ENCODE measurements around the gene PPP1R9B.

PPP1R9B gene

GRCh38 chr17:50192144-50192617 lies 41.7 kb upstream of the PPP1R9B start:
- H3K9ac ChIP-seq (ENCODE audit: low read length), result no peak overlapping the region
- no peaks in the 10 kb centered on the region for H3K79me2 ChIP-seq (ENCODE audit: insufficient read depth, low read length)
- H3K9me2 ChIP-seq (ENCODE audit: low read depth, low read length), result no peaks in the 10 kb centered on the region
- H3K27ac ChIP-seq (ENCODE audit: low read depth, low read length, poor library complexity, severe bottlenecking), result no peak overlapping the region
- no peak overlapping the region for H2AFZ ChIP-seq (ENCODE audit: low read length)
- H3K4me3 ChIP-seq (ENCODE audit: low read depth, low read length, poor library complexity, severe bottlenecking), result no peak overlapping the region
- H3K36me3 ChIP-seq (ENCODE audit: insufficient read depth, low read length), result no peaks in the 10 kb centered on the region
- H3K9me3 ChIP-seq (ENCODE audit: low read length), result no peaks in the 10 kb centered on the region
- no peaks in the 10 kb centered on the region for H3K4me1 ChIP-seq (ENCODE audit: insufficient read depth, low read length, severe bottlenecking)
- no peaks in the 10 kb centered on the region for H3F3A ChIP-seq (ENCODE audit: insufficient read depth, low read length)
- peaks cover 10% of the 10 kb centered on the region for H3K27me3 ChIP-seq (ENCODE audit: insufficient read depth, low read length)
- no peak for TF ChIP-seq CTCF (IDR thresholded peaks at IDR 0.05; ENCODE audit: low read length)
- TF ChIP-seq EZH2 (IDR thresholded peaks at IDR 0.05; ENCODE audit: borderline replicate concordance, low read length), result no peak
- no peaks in the 10 kb centered on the region for H4K20me1 ChIP-seq (ENCODE audit: insufficient read depth, low read length)
- H3K4me2 ChIP-seq (ENCODE audit: low read length), result no peak overlapping the region

DNA sequence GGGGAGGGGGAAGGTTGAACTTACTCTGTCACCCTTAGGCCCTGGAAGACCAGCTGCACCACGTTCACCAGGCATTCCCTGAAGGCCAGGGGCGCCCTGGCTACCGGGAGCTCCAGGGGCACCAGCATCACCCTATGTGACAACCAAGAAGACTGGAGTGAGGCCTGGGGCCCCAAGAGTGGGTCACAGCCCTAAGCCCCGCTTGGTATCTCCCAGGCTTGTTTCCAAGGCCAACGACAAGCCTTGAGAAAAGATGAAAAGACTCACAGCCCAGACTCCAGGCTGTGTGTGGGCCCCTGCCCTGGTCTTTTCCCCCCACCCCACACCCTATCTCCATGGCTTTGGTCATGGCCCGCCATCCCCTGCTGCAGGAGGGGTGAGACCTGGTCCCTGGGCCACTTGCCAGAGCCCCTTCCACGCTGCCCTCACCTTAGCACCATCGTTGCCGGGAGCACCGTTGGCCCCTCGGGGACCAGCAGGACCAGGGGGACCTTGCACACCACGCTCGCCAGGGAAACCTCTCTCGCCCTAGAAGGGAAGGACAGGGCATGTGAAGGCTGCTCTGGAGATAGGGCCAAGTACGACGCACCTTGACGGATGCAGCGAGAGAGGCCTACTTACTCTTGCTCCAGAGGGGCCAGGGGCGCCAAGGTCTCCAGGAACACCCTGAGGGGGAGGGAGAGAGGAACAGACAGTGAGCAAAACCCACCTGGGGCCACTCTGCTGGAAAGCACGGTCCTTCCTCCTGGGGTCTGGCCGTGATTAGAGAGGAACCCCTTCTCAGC lies 41.1 kb upstream of the PPP1R9B start:
- H2AFZ ChIP-seq (ENCODE audit: low read length), result no peak overlapping the region
- no peaks in the 10 kb centered on the region for H4K20me1 ChIP-seq (ENCODE audit: insufficient read depth, low read length)
- no peaks in the 10 kb centered on the region for H3K36me3 ChIP-seq (ENCODE audit: insufficient read depth, low read length)
- H3K79me2 ChIP-seq (ENCODE audit: insufficient read depth, low read length), result no peaks in the 10 kb centered on the region
- H3K9me2 ChIP-seq (ENCODE audit: low read depth, low read length), result no peaks in the 10 kb centered on the region
- H3K27me3 ChIP-seq (ENCODE audit: insufficient read depth, low read length), result peaks cover 10% of the 10 kb centered on the region
- H3F3A ChIP-seq (ENCODE audit: insufficient read depth, low read length), result no peaks in the 10 kb centered on the region
- no peak for TF ChIP-seq CTCF (IDR thresholded peaks at IDR 0.05; ENCODE audit: low read length)
- TF ChIP-seq EZH2 (IDR thresholded peaks at IDR 0.05; ENCODE audit: borderline replicate concordance, low read length), result no peak
- H3K4me1 ChIP-seq (ENCODE audit: insufficient read depth, low read length, severe bottlenecking), result no peaks in the 10 kb centered on the region
- H3K9me3 ChIP-seq (ENCODE audit: low read length), result no peaks in the 10 kb centered on the region
- no peak overlapping the region for H3K27ac ChIP-seq (ENCODE audit: low read depth, low read length, poor library complexity, severe bottlenecking)
- no peak overlapping the region for H3K4me3 ChIP-seq (ENCODE audit: low read depth, low read length, poor library complexity, severe bottlenecking)
- no peak overlapping the region for H3K4me2 ChIP-seq (ENCODE audit: low read length)
- H3K9ac ChIP-seq (ENCODE audit: low read length), result no peak overlapping the region

GRCh38 chr17:50190603-50191358 lies 40.3 kb upstream of the PPP1R9B start:
- peaks cover 11% of the 10 kb centered on the region for H3K27me3 ChIP-seq (ENCODE audit: insufficient read depth, low read length)
- H3F3A ChIP-seq (ENCODE audit: insufficient read depth, low read length), result no peaks in the 10 kb centered on the region
- no peak overlapping the region for H3K27ac ChIP-seq (ENCODE audit: low read depth, low read length, poor library complexity, severe bottlenecking)
- H3K4me2 ChIP-seq (ENCODE audit: low read length), result no peak overlapping the region
- H3K9me2 ChIP-seq (ENCODE audit: low read depth, low read length), result no peaks in the 10 kb centered on the region
- no peaks in the 10 kb centered on the region for H3K4me1 ChIP-seq (ENCODE audit: insufficient read depth, low read length, severe bottlenecking)
- no peak overlapping the region for H3K4me3 ChIP-seq (ENCODE audit: low read depth, low read length, poor library complexity, severe bottlenecking)
- no peaks in the 10 kb centered on the region for H3K79me2 ChIP-seq (ENCODE audit: insufficient read depth, low read length)
- no peaks in the 10 kb centered on the region for H4K20me1 ChIP-seq (ENCODE audit: insufficient read depth, low read length)
- no peak overlapping the region for H3K9ac ChIP-seq (ENCODE audit: low read length)
- H2AFZ ChIP-seq (ENCODE audit: low read length), result no peak overlapping the region
- TF ChIP-seq EZH2 (IDR thresholded peaks at IDR 0.05; ENCODE audit: borderline replicate concordance, low read length) (no peak), CTCF (IDR thresholded peaks at IDR 0.05; ENCODE audit: low read length) (no peak)
- H3K9me3 ChIP-seq (ENCODE audit: low read length), result no peaks in the 10 kb centered on the region
- H3K36me3 ChIP-seq (ENCODE audit: insufficient read depth, low read length), result no peaks in the 10 kb centered on the region
